ENCODE results near the gene SERPINA4.

DNA sequence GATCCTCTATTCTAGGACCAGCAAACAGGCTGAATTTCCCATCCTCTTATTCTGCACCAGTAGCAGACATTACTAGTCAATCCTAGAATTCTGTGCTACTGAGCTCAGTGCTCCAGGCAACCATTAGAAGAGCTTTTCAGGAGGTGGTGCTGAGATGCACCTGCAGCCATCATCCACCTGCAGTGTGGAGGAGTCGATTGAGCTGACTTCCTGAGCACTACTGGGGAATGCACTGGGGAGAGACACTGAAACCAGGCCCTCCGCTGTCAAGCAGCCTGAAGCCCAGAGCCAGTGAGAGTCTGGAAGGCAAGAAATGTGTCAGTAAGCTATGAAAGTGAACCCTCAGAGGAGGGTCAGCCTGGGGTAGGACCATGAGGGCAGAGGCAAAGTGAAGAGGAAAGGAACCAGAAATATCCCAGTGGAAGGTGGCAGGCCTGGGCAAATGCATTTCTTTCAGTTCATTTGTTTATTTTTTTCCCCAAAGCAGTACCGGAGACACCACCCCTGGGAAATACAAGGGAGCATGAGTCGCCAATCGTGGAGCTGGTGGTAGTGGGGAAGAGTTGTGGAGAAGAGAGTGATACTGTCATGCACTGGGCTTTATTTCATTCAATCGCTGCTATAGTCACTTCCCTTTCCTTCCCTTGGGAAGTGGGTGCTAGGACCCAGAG lies 23.0 kb upstream of the SERPINA4 start:
- TF ChIP-seq, protein P1, sequence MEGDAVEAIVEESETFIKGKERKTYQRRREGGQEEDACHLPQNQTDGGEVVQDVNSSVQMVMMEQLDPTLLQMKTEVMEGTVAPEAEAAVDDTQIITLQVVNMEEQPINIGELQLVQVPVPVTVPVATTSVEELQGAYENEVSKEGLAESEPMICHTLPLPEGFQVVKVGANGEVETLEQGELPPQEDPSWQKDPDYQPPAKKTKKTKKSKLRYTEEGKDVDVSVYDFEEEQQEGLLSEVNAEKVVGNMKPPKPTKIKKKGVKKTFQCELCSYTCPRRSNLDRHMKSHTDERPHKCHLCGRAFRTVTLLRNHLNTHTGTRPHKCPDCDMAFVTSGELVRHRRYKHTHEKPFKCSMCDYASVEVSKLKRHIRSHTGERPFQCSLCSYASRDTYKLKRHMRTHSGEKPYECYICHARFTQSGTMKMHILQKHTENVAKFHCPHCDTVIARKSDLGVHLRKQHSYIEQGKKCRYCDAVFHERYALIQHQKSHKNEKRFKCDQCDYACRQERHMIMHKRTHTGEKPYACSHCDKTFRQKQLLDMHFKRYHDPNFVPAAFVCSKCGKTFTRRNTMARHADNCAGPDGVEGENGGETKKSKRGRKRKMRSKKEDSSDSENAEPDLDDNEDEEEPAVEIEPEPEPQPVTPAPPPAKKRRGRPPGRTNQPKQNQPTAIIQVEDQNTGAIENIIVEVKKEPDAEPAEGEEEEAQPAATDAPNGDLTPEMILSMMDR (conservative IDR thresholded peaks at IDR 0.05; ENCODE audit: low read depth in 2 of 2): no peak
- TF ChIP-seq EZH2phosphoT487 (IDR thresholded peaks at IDR 0.05; ENCODE audit: unreplicated experiment) (no peak), JUNB (IDR thresholded peaks at IDR 0.05; ENCODE audit: unreplicated experiment) (no peak), EZH2 (IDR thresholded peaks at IDR 0.05; ENCODE audit: low read depth, unreplicated experiment) (no peak), CREB1 (CRISPR knock-in tag; IDR thresholded peaks at IDR 0.05; ENCODE audit: low read depth) (no peak)
- TF ChIP-seq, protein P2, sequence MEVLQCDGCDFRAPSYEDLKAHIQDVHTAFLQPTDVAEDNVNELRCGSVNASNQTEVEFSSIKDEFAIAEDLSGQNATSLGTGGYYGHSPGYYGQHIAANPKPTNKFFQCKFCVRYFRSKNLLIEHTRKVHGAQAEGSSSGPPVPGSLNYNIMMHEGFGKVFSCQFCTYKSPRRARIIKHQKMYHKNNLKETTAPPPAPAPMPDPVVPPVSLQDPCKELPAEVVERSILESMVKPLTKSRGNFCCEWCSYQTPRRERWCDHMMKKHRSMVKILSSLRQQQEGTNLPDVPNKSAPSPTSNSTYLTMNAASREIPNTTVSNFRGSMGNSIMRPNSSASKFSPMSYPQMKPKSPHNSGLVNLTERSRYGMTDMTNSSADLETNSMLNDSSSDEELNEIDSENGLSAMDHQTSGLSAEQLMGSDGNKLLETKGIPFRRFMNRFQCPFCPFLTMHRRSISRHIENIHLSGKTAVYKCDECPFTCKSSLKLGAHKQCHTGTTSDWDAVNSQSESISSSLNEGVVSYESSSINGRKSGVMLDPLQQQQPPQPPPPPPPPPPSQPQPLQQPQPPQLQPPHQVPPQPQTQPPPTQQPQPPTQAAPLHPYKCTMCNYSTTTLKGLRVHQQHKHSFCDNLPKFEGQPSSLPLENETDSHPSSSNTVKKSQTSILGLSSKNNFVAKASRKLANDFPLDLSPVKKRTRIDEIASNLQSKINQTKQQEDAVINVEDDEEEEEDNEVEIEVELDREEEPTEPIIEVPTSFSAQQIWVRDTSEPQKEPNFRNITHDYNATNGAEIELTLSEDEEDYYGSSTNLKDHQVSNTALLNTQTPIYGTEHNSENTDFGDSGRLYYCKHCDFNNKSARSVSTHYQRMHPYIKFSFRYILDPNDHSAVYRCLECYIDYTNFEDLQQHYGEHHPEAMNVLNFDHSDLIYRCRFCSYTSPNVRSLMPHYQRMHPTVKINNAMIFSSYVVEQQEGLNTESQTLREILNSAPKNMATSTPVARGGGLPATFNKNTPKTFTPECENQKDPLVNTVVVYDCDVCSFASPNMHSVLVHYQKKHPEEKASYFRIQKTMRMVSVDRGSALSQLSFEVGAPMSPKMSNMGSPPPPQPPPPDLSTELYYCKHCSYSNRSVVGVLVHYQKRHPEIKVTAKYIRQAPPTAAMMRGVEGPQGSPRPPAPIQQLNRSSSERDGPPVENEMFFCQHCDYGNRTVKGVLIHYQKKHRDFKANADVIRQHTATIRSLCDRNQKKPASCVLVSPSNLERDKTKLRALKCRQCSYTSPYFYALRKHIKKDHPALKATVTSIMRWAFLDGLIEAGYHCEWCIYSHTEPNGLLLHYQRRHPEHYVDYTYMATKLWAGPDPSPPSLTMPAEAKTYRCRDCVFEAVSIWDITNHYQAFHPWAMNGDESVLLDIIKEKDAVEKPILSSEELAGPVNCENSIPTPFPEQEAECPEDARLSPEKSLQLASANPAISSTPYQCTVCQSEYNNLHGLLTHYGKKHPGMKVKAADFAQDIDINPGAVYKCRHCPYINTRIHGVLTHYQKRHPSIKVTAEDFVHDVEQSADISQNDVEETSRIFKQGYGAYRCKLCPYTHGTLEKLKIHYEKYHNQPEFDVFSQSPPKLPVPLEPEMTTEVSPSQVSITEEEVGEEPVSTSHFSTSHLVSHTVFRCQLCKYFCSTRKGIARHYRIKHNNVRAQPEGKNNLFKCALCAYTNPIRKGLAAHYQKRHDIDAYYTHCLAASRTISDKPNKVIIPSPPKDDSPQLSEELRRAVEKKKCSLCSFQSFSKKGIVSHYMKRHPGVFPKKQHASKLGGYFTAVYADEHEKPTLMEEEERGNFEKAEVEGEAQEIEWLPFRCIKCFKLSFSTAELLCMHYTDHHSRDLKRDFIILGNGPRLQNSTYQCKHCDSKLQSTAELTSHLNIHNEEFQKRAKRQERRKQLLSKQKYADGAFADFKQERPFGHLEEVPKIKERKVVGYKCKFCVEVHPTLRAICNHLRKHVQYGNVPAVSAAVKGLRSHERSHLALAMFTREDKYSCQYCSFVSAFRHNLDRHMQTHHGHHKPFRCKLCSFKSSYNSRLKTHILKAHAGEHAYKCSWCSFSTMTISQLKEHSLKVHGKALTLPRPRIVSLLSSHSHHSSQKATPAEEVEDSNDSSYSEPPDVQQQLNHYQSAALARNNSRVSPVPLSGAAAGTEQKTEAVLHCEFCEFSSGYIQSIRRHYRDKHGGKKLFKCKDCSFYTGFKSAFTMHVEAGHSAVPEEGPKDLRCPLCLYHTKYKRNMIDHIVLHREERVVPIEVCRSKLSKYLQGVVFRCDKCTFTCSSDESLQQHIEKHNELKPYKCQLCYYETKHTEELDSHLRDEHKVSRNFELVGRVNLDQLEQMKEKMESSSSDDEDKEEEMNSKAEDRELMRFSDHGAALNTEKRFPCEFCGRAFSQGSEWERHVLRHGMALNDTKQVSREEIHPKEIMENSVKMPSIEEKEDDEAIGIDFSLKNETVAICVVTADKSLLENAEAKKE (CRISPR knock-in tag; IDR thresholded peaks at IDR 0.05): no peak
- TF ChIP-seq, protein P3, sequence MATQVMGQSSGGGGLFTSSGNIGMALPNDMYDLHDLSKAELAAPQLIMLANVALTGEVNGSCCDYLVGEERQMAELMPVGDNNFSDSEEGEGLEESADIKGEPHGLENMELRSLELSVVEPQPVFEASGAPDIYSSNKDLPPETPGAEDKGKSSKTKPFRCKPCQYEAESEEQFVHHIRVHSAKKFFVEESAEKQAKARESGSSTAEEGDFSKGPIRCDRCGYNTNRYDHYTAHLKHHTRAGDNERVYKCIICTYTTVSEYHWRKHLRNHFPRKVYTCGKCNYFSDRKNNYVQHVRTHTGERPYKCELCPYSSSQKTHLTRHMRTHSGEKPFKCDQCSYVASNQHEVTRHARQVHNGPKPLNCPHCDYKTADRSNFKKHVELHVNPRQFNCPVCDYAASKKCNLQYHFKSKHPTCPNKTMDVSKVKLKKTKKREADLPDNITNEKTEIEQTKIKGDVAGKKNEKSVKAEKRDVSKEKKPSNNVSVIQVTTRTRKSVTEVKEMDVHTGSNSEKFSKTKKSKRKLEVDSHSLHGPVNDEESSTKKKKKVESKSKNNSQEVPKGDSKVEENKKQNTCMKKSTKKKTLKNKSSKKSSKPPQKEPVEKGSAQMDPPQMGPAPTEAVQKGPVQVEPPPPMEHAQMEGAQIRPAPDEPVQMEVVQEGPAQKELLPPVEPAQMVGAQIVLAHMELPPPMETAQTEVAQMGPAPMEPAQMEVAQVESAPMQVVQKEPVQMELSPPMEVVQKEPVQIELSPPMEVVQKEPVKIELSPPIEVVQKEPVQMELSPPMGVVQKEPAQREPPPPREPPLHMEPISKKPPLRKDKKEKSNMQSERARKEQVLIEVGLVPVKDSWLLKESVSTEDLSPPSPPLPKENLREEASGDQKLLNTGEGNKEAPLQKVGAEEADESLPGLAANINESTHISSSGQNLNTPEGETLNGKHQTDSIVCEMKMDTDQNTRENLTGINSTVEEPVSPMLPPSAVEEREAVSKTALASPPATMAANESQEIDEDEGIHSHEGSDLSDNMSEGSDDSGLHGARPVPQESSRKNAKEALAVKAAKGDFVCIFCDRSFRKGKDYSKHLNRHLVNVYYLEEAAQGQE (IDR thresholded peaks at IDR 0.05; ENCODE audit: unreplicated experiment): no peak

Data from GM23338 (cell line).